ENCODE data around the gene TNFSF8.

Gene TNFSF8

DNA sequence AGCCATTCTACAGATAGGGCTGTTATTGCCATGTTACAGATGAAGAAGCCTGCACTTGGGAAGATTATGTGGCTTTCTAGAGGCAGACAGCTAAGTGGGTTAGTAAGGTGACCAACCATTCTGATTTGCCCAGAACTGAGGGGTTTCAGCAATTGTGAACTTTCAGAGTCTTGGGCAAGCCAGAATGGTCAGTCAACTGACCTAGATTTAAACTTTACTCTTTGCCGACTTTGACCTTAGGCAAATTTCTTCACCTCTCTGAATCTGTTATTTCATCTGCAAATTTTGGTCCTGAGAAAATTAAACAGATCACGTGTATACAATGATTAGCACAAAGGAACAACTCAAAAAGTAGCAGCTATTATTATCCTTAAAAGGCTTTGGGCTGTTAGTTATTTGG lies 20.4 kb upstream of the TNFSF8 start:
- Histone ChIP-seq H3K27me3 (ENCODE audit: insufficient read depth, insufficient read length) (no peaks in the 10 kb centered on the region), H3K9ac (ENCODE audit: insufficient read length, low read depth) (no peak overlapping the region), H3K4me3 (ENCODE audit: insufficient read length, low read depth) (no peak overlapping the region), H3K36me3 (ENCODE audit: insufficient read depth, insufficient read length, low read length) (no peaks in the 10 kb centered on the region), H3K4me1 (ENCODE audit: insufficient read depth, insufficient read length) (no peaks in the 10 kb centered on the region), H3K9me3 (ENCODE audit: insufficient read depth, low read length) (no peaks in the 10 kb centered on the region)
- DNase-seq (ENCODE audit: low read depth, low spot score), result no peak
- TF ChIP-seq YY1 (IDR thresholded peaks at IDR 0.05; ENCODE audit: insufficient read depth, insufficient read length) (no peak), ZNF274 (IDR thresholded peaks at IDR 0.05; ENCODE audit: low read depth, low read length) (no peak), SUZ12 (IDR thresholded peaks at IDR 0.05; ENCODE audit: extremely low read depth, insufficient read depth, insufficient read length) (no peak)

DNA sequence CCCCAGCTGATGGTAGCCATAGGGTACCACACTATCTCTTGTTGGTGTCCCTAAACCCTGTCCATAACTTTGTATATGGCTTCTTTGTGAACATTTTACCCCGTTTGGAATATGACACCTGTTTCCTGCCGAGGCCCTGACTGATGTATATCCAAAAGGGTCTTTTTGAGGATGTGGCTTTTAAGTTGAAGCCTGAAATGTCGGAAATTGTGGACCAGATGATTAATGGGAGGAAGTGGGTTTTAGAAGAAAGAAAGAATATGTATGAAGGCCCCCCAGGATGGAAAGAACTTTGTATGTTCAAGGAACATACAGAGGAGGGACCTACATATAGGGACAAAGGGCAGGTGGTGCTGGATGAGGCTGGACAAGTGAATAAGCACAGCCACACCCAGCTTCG lies 16.7 kb upstream of the TNFSF8 start:
- TF ChIP-seq ZNF274 (IDR thresholded peaks at IDR 0.05; ENCODE audit: low read depth, low read length) (no peak), YY1 (IDR thresholded peaks at IDR 0.05; ENCODE audit: insufficient read depth, insufficient read length) (no peak), SUZ12 (IDR thresholded peaks at IDR 0.05; ENCODE audit: extremely low read depth, insufficient read depth, insufficient read length) (no peak)
- H3K4me1 ChIP-seq (ENCODE audit: insufficient read depth, insufficient read length), result no peaks in the 10 kb centered on the region
- H3K4me3 ChIP-seq (ENCODE audit: insufficient read length, low read depth), result no peak overlapping the region
- H3K36me3 ChIP-seq (ENCODE audit: insufficient read depth, insufficient read length, low read length), result no peaks in the 10 kb centered on the region
- H3K9ac ChIP-seq (ENCODE audit: insufficient read length, low read depth), result no peak overlapping the region
- no peaks in the 10 kb centered on the region for H3K27me3 ChIP-seq (ENCODE audit: insufficient read depth, insufficient read length)
- DNase-seq (ENCODE audit: low read depth, low spot score), result no peak
- 0 out of 2 replicates have a peak, but pooled peaks cover 4% of the 10 kb centered on the region for H3K9me3 ChIP-seq (ENCODE audit: insufficient read depth, low read length)

DNA sequence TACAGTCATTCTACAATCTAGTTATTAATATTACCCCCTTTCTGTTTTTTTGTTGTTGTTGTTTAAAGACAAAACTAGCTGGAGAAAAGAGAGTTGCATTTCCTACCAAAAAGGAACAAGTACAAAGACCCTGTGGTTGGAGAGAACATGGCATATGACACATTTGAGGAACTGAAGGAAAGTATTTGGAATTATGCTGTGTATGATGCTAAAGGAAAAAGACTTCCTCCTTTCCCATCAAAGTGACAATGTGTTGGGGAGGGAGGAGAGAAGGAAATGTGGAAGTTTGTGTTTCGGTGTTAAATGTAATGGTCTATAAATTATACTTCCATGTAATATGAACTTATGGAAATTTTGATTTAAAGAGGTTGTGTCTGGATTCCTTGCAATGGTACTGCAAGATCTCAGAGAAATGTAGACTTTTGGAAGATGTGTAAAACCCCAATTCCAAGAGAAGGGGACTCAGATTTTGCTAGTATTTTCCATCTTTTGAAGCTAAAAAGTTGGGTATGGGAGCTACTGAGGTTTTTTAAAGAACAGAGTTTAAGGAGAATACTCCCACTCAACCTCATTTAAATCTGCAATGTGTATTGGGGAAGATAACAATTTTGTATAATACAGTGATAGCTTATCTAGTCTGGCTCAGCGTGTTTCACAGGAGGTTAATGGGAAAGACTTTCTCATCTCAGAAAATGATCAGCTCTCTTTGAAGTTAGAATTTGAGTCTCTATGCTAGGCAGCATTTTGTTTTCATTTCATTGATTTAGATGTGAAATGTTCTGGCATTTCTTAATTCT lies 15.4 kb upstream of the TNFSF8 start:
- DNase-seq (ENCODE audit: low read depth, low spot score), result no peak
- Histone ChIP-seq H3K36me3 (ENCODE audit: insufficient read depth, insufficient read length, low read length) (no peaks in the 10 kb centered on the region), H3K9ac (ENCODE audit: insufficient read length, low read depth) (no peak overlapping the region), H3K4me3 (ENCODE audit: insufficient read length, low read depth) (no peak overlapping the region), H3K27me3 (ENCODE audit: insufficient read depth, insufficient read length) (no peaks in the 10 kb centered on the region), H3K9me3 (ENCODE audit: insufficient read depth, low read length) (0 out of 2 replicates have a peak, but pooled peaks cover 4% of the 10 kb centered on the region), H3K4me1 (ENCODE audit: insufficient read depth, insufficient read length) (no peaks in the 10 kb centered on the region)
- TF ChIP-seq SUZ12 (IDR thresholded peaks at IDR 0.05; ENCODE audit: extremely low read depth, insufficient read depth, insufficient read length), result no peak
- no peak for TF ChIP-seq ZNF274 (IDR thresholded peaks at IDR 0.05; ENCODE audit: low read depth, low read length)
- no peak for TF ChIP-seq YY1 (IDR thresholded peaks at IDR 0.05; ENCODE audit: insufficient read depth, insufficient read length)

- Histone ChIP-seq H3K36me3 (ENCODE audit: insufficient read depth, insufficient read length, low read length) (no peaks in the 10 kb centered on the region), H3K9ac (ENCODE audit: insufficient read length, low read depth) (no peak overlapping the region), H3K27me3 (ENCODE audit: insufficient read depth, insufficient read length) (no peaks in the 10 kb centered on the region), H3K4me1 (ENCODE audit: insufficient read depth, insufficient read length) (no peaks in the 10 kb centered on the region), H3K4me3 (ENCODE audit: insufficient read length, low read depth) (no peak overlapping the region), H3K9me3 (ENCODE audit: insufficient read depth, low read length) (0 out of 2 replicates have a peak, but pooled peaks cover 4% of the 10 kb centered on the region)
- DNase-seq (ENCODE audit: low read depth, low spot score), result no peak
- TF ChIP-seq YY1 (IDR thresholded peaks at IDR 0.05; ENCODE audit: insufficient read depth, insufficient read length) (no peak), ZNF274 (IDR thresholded peaks at IDR 0.05; ENCODE audit: low read depth, low read length) (no peak), SUZ12 (IDR thresholded peaks at IDR 0.05; ENCODE audit: extremely low read depth, insufficient read depth, insufficient read length) (no peak)
Measured at GRCh38 chr9:114941376-114941775, 11.0 kb upstream of the TNFSF8 start.

DNA sequence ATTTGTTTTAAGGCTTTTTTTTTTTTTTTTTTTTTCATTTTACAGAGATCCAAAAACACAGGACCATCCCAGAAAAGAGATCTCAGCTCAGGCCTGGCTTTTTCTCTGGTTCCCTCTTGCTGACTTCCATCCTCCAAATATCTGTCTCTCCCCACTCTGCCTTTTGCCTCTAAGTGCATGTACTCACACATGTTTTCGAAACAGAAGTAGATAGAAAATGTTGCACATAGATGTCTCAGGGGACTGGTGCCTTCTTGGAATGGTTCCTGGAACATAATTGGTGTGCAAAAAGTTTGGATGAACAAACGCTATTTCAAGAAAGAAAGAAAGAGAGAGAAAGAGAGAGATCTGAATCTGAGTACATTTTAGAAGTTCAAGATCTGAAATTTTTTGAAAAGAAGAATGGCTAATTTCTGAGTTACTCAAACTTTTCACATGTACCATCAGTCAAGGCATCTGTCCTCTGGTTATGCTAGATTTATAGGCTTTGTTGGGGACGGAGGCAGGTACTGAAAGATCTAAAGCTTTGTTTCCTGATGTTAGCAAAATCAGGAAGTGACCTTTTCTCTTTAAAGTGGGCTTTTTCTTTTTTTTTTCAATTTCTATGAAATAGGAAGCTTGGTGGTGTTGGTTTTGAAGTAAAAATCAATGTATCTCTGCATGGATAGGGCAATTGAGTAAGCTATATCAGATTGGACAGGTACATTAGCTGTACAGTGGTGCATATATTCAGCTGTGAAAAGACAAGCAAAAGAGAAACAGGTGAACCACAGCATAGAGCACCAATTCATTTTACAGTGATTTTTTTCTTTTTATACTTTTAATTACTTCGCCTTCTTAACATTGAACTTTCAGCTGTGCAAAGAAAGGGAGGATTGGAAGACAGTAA lies 8.5 kb upstream of the TNFSF8 start:
- DNase-seq (ENCODE audit: low read depth, low spot score), result no peak
- no peaks in the 10 kb centered on the region for H3K27me3 ChIP-seq (ENCODE audit: insufficient read depth, insufficient read length)
- H3K4me3 ChIP-seq (ENCODE audit: insufficient read length, low read depth), result no peak overlapping the region
- no peaks in the 10 kb centered on the region for H3K4me1 ChIP-seq (ENCODE audit: insufficient read depth, insufficient read length)
- no peaks in the 10 kb centered on the region for H3K36me3 ChIP-seq (ENCODE audit: insufficient read depth, insufficient read length, low read length)
- H3K9ac ChIP-seq (ENCODE audit: insufficient read length, low read depth), result no peak overlapping the region
- H3K9me3 ChIP-seq (ENCODE audit: insufficient read depth, low read length), result 0 out of 2 replicates have a peak, but pooled peaks cover 4% of the 10 kb centered on the region
- TF ChIP-seq YY1 (IDR thresholded peaks at IDR 0.05; ENCODE audit: insufficient read depth, insufficient read length) (no peak), ZNF274 (IDR thresholded peaks at IDR 0.05; ENCODE audit: low read depth, low read length) (no peak), SUZ12 (IDR thresholded peaks at IDR 0.05; ENCODE audit: extremely low read depth, insufficient read depth, insufficient read length) (no peak)

- H3K9ac ChIP-seq (ENCODE audit: insufficient read length, low read depth), result no peak overlapping the region
- no peaks in the 10 kb centered on the region for H3K36me3 ChIP-seq (ENCODE audit: insufficient read depth, insufficient read length, low read length)
- H3K27me3 ChIP-seq (ENCODE audit: insufficient read depth, insufficient read length), result no peaks in the 10 kb centered on the region
- no peak overlapping the region for H3K4me3 ChIP-seq (ENCODE audit: insufficient read length, low read depth)
- TF ChIP-seq SUZ12 (IDR thresholded peaks at IDR 0.05; ENCODE audit: extremely low read depth, insufficient read depth, insufficient read length) (no peak), ZNF274 (IDR thresholded peaks at IDR 0.05; ENCODE audit: low read depth, low read length) (no peak), YY1 (IDR thresholded peaks at IDR 0.05; ENCODE audit: insufficient read depth, insufficient read length) (no peak)
- H3K4me1 ChIP-seq (ENCODE audit: insufficient read depth, insufficient read length), result peaks cover 2% of the 10 kb centered on the region
- no peaks in the 10 kb centered on the region for H3K9me3 ChIP-seq (ENCODE audit: insufficient read depth, low read length)
- no peak for DNase-seq (ENCODE audit: low read depth, low spot score)
Measured at GRCh38 chr9:114937516-114937915, 7.1 kb upstream of the TNFSF8 start.

DNA sequence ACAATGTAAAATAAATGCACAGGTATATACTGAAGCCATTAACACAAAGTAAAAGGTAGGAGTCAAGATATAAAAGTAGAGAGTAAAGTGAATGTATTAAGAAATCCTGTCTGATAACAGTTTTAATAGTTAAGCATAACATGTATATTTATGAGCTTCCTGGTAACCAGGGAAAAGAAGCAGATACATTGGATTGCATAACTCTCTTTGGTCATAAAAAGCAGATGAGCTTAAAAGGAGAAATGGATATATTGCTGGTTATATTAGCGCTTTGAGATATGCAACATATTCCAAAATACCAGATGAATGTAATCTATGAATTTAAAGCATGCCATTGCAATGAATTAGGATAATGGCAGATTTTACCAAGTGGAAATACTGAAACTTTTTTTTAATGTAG lies 6.2 kb upstream of the TNFSF8 start:
- TF ChIP-seq YY1 (IDR thresholded peaks at IDR 0.05; ENCODE audit: insufficient read depth, insufficient read length) (no peak), ZNF274 (IDR thresholded peaks at IDR 0.05; ENCODE audit: low read depth, low read length) (no peak), SUZ12 (IDR thresholded peaks at IDR 0.05; ENCODE audit: extremely low read depth, insufficient read depth, insufficient read length) (no peak)
- Histone ChIP-seq H3K36me3 (ENCODE audit: insufficient read depth, insufficient read length, low read length) (no peaks in the 10 kb centered on the region), H3K4me1 (ENCODE audit: insufficient read depth, insufficient read length) (peaks cover 4% of the 10 kb centered on the region), H3K9ac (ENCODE audit: insufficient read length, low read depth) (no peak overlapping the region), H3K27me3 (ENCODE audit: insufficient read depth, insufficient read length) (no peaks in the 10 kb centered on the region), H3K4me3 (ENCODE audit: insufficient read length, low read depth) (no peak overlapping the region), H3K9me3 (ENCODE audit: insufficient read depth, low read length) (no peaks in the 10 kb centered on the region)
- no peak for DNase-seq (ENCODE audit: low read depth, low spot score)
